GM19397 (cell line): ENCODE data around the gene USP3.
"Not testable (repeated sequence)": the region's sequence is repeated elsewhere in the genome, so short reads cannot be mapped to it uniquely, and the experiment has no call there.

Source experiments
- ATAC-seq: cut with Tn5 transposase; IDR thresholded peaks from one replicate; pipeline ENCODE4 v1.9.1; 2021; ENCODE audit warnings: mild to moderate bottlenecking, moderate library complexity; ENCODE audit not compliant: unreplicated experiment

Gene USP3

DNA sequence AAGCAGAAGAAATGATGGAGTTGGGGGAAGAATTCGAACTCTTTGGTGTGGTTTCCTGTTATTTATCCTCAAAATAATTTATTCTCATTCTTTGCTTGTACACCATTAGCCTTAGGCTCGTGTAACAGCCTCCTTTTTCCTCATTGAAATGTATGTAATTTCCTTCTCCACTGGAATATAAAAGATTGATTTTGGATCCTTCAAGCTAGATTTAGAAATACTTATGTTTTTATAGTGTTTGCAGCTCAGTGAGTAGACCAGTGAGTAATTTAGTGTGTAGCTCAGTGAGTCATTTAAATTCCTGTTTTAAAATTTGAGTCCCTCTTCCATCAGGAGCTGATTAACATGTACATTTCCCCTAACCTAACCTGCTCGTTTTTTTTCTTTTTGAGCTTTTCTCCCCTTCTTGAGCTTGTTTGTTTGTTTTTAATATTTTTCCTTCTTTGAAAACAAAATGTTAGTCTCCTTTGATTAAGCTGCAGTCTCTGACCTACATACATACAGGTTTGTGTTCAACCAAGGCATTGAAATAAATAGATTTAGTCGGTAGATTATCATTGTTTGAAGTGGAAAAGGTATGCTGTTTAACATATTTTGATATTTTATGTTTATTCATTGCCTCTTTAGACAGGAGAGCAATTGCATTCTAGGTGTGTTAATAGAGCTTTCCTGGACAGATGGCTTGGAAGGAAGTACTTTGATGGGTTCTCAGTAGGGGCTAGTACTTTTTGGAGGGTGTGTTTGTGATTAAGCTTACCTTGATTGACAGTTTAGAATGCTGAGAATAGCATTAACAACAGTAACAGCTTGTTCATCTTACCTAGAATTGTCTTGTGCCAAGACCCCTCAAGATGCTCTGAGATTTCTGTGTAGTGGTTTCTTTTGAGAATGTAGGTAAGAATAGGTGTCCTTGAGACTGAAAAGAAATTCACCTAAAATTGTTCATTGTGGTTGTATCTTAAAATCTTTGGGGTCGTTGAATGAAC, 5.9 kb downstream of the USP3 start:
- no peak for ATAC-seq

DNA sequence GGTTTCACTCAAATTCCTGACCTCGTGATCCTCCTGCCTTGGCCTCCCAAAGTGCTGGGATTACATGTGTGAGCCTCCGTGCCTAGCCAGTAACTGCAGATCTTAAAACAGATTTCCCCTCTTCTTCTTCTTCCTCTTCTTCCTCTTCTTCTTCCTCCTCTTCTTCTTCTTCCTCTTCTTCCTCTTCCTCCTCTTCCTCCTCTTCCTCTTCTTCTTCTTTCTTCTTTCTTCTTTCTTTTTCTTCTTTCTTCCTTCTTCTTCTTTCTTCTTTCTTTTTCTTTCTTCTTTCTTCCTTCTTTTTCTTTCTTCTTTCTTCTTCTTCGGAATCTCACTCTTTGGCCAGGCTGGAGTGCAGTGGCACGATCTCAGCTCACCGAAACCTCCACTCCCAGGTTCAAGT, 7.8 kb downstream of the USP3 start:
- no peak for ATAC-seq

DNA sequence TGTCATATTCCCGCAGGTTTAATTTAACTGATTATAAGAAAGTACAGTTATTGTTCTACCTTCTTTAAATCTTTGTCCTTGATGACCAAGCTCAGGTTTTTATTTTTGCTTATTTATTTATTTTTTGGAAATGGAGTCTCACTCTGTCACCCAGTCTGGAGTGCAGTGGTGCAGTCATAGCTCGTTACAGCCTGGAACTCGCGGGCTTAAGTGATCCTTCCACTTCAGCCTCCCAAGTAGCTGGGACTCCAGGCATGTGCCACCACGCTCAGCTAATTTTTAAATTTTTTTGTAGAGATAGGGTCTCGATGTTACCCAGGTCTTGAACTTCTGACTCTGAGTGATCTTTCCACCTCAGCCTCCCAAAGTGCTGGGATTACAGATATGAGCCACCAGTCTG, 8.9 kb downstream of the USP3 start:
- no peak for ATAC-seq

DNA sequence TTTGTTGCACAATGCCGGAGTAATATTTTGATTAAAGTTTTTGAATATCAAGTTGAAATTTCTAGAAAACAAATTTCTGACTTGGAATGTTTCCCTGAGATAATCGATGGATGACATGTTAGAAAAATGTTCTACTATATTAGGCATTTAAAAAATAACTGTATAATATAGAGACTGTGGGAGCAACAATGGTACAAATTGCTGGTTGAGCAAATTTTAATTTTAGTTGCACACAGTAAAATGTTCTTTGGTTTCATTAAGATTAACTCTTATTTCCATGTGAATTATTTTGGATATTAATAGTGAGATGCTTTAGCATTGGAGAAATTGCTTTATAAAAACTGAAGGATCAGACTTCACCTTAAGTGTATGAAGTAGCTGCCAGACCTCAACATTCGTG, 9.3 kb downstream of the USP3 start:
- ATAC-seq, result no peak

DNA sequence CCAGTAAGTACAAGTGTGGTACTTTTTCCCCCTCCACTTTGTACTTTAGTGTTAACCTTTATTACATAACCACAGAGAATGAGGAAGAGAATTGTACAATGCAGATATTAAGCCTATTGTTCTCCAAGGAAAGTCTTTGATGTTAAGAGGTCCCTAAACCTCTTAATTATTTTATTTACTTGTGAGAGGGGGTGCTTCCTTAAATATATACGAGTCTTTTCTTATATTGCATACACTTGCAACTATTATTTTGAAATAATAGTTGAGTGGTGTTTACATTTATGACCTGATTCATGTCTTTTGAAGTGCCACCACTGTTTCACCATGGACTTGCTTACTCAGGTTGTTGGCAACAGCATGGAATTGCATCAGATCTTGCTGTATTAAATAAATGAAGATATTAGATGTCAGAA, 10.1 kb downstream of the USP3 start:
- no peak for ATAC-seq

DNA sequence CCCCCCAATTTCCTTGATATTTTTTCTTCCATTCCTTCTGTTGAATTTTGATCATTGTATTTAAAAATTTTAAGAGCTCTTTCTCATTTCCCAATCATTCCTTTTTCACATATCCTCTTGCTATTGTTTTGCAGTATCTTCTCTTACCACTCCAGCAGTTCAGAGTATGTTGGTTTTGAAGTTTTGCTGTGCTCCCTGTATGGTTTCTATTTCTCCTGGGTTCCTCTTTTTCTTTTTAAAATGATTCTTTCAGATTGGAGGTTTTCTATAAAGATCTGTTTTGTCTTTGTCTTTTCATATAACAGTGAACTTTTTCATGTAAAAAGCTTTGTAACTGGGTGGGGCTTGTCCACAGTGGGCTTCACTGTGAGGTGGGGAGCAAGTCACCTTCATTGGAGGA, 12.8 kb downstream of the USP3 start:
- no peak for ATAC-seq

DNA sequence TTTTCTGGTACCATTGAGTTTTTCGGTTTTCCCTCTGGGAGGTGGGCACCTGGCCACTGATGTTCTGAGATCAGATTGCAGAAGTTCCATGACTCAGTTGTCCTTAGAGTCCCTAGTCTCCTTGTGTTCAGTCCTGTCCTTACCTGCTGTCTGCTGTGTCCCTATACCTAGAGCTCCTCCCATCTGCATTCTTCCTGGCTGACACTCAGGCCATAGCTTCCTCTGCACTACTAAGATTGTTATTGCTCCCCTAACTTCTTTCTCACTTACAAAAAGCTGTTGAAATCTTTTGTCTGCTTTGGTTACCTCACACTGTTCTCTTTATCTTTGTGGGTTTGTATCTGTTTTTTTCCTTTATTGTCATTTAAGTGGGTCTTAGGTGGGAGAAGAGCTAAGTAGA, 13.2 kb downstream of the USP3 start:
- ATAC-seq, result no peak

DNA sequence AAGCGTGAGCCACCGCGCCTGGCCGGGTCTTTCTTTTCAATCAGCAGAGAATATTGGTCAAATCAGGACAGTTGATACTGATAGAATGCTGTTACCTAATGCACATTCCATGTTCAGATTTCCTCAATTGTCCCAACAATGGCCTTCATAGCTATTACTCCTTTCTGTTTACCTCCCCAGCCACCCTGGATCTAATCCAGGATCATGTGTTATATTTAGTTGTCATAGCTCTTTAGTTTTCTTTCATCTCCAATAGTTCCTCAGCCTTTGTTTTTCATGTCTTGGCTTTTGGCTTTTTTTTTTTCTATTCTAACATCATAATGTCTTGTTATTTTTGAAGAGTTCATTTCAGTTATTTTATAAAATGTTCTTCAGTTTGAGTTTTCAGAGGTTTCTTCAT, 14.6 kb downstream of the USP3 start:
- no peak for ATAC-seq

DNA sequence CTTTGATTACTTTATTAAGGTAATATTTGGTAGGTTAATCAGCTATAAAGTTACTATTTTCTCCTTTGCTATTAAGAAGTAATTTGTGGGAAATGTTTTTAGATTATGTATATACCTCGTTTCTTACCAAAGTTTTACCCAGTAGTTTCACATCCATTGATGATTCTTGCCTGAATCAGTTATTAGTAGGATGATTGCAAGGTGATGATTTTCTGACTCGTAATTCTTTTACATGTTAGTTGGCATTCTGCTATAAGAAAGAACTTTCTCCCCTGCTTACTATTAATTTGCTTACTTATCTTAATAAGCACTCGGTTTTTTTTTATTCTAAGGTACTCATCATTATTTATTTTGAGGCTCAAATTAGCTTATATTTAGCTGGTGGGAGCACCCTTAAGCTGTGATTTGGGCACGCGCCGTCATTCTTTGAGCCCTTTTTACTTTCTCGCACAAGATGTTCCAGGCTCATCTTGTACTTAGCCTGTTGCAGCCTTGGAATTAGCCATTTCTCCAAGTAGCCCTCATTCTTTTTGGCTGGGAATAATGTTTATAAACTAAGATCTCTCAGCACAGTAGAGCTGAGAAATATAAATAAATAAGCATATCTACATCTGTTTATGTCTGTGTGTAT, 15.3 kb downstream of the USP3 start:
- no peak for ATAC-seq

DNA sequence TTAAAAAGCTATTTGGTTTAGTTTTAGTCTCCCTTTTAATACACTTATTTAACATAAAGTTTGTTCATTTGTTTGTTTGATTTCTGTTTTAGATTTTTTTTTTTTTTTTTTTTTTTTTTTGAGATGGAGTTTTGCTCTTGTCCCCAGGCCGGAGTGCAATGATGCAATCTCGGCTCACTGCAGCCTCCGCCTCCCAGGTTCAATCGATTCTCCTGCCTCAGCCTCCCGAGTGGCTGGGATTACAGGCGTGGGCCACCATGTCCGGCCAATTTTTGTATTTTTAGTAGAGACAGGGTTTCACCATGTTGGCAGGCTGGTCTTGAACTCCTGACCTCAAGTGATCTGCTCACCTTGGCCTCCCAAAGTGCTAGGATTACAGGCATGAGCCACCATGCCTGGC, 16.1 kb downstream of the USP3 start:
- not testable (repeated sequence) for ATAC-seq

DNA sequence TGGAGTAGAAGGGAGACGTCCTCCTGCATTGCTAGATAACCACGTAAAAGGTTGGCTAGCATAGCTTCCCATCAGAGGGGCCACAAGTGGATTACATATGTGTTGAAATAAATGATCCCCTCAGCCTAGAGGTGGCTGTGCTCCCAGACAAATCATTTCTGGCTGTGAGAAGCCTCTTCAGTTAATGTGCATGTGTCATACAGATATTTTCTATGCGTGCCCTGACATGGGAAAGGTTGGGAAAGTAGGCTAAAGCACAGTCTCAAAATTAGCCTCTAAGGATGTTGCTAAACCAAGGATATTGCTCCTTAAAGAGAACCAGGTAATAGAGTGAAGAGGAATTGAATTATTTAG, 17.8 kb downstream of the USP3 start:
- no peak for ATAC-seq

DNA sequence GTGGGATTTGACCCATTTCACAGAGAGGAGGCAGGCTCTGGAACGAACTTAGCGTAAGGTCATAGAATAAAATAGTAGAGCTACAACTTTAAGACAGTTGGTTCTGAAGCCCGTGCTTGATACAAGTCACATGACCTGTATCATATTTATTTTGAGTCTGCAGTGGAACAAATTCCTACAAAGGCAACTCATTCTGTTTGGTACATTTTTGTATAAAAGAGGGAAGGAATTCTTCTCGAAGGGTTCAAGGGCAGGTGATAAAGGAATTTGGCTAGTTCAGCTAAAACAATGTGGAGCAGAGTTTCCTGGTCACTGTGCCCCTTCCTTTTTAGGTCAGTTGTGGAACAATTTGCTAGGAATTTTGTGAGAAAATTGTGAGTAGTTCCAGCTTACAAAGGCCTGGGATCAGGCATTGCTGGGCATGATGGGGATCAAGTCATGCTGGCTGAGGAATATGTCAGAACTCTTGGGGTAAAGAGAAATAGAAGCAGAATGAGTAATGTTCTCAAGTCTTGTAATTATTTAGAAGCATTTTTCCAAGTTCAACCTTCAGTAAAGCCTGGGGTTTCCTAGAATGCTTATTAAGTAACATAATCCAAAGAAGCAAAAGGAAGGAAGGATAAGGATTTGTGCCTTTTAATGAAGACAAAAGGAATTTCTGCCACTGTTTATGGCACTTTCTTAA, 19.1 kb downstream of the USP3 start:
- no peak for ATAC-seq

DNA sequence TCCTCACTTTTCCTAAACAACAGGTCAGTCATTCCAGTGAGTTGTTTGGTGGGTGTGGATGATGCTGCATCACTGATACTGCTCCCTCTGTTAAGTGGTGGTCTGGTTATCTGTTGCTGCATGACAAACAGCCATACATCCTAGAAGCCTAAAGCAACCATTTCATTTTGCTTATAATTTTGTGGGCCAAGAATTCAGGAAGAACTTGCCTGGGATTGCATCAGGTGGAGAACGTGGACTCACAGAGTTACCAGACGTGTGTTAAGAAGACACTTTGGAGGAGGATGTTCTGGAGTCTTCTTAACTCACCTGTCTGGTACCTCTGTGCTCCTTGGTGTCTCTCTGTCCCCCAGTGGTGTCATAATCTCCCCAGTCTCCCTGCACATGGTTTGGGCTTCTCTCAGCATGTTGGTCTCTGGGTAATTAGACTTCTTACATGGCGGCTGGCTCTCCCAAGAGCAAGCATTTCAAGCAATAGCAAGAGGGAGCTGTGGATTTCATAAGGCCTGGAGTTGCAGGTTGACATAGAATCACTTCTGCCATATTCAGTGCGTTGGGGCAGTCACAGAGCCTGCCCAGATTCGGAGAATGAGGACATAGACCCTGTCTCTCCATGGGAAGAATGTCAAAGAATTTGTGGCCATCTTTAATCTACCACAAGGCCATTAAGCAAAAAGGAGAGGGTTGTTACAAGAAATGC, 20.1 kb downstream of the USP3 start:
- no peak for ATAC-seq

DNA sequence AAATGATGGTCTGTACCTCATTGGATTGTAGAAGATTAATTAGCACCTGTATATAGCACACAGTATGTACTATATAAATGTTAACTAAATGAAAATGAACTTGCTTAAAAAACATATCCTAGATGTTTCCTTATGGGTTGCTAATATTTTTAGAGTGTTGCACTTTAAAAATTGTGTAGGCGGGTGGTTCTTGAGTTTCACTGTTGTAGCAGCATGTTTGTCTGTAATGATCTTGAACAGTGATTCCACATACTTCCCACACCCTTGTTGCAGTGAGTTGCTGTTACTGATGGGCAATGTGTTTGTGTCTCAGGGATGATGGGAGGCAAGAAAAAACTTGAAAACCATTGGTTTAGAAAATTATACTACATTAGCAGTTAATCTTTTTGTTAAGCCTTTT, 22.0 kb downstream of the USP3 start:
- ATAC-seq, result no peak

DNA sequence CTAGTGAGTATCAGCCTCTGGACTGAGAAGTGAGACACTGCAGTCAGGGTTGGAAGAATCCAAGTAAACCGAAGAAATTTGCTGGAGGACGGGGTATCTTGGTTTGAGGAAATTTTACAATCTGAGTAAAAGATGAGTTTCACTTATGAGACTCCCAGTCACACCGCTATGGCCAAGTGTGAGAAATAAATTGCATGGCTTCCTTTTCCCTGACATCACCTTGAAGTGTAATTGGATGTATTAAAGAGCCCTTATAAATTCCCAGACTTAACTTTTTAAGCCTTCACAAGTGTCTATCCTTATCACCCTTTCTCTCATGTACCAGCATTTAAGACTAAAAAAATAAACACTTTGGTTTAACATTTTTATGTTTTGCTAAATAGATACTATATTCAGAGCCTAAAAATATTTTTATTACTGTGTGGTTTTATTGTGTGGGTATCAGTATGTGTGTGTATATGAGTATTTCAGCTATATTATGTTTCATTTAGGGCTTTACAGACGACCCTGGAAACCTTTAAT, 23.8 kb downstream of the USP3 start:
- ATAC-seq, result no peak

DNA sequence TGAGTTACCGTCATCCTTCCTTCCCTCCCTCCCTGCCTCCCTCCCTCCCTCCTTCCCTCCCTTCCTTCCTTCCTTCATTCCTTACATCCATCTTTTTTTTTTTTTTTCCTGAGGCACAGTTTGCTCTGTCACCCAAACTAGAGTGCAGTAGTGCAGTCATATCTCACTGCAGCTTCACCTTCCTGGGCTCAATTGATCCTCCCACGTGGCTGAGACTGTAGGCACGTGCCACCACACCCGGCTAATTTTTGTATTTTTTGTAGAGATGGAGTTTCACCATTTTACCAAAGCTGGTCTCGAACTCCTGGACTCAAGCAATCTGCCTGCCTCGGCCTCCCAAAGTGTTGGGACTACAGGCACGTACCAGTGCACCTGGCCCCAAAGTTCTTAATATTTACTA, 25.8 kb downstream of the USP3 start:
- no peak for ATAC-seq

DNA sequence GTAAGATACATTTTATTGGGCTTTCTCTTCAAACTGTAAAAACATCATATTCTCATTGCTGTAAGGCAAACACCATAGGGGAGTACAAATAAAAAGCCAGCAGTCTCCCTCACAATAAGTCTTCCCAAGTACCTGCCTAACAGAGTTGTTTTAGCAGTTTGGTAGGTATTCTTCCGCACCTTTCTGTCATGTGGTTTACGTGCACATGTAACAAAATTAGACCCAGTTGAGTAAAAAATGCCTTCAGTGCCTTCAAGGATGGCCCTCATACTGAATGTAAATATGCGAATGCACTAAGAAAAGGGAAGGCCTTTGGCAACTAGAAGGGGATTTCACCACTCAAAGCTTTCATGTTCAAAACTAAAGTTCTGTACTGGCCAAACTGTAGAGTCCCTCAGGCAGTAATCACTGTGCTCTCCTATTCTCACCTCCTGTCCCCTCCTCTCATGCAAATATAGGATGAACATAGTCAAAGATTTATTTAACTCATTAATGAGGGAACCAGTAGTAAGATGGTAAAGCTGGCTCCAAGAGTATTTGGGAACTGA, 26.4 kb downstream of the USP3 start:
- ATAC-seq, result no peak

DNA sequence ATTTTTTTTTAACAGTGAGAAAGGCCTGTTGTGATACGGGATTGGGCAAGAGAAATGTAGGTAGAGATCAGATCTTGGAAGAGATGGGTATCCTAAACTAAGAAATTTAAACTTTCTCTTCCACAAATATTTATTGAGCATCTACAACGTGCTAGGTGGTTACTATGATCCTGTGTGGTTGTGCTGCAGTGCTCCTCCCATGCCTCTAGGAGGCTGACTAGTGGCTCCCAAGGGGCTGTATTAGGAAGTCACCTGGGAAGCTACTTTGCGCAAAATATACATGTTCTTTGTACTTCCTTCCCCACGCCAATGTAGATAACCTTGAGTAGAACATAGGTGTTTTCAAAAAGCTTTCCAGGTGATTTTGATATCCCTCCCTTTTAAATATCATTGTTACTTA, 27.2 kb downstream of the USP3 start:
- ATAC-seq, result no peak

DNA sequence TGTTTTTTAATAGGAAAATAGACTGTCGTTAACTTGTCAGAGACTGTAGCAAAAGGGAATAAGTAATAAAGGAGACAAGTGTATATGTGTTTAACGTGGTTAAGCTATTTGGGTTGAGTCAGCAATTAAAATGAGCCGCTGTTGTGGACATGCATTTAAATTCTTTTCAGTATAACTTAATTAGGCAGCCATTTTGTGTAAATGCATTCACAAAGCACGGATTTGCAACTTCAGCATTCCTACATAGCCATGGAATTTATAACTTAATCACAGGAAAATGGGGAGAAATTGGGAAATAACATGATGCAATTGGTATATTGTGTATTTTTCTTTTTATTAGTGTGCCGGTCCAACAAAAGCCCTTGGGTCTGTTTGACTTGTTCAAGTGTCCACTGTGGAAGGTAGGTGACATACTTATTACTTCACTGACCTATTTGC, 27.9 kb downstream of the USP3 start:
- ATAC-seq, result no peak

DNA sequence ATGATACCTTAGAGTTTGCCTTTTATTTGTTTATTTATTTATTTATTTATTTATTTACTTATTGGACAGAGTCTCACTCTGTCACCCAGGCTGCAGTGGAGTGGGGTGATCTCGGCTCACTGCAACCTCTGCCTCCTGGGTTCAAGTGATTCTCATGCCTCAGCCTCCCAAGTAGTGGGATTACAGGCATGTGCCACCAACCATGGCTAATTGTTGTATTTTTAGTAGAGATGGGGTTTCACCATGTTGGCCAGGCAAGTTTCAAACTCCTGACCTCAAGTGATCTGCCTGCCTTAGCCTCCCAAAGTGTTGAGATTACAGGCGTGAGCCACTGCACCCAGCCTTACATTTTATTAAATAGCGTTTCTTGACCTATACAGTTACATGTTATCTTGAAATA, 30.5 kb downstream of the USP3 start:
- not testable (repeated sequence) for ATAC-seq

DNA sequence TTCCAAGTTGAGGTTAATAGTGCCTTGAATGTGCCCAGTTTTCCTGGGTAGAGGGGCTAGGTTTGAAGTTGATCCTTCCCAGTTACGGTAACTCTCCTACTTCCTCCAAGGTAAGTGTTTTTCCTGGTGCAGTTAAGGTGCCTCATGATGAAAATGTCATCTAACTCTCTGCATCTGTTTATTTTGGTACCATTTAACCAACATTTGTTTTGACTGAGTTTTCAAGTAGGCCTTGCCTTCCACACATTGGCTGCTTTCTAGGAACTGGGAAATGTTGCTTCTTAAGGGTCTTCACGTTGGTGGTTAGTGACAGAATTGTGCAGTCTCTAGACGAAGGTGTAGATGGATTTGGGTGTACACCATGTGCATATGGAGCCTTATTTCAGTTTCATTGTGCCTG, 31.3 kb downstream of the USP3 start:
- no peak for ATAC-seq
